NCI-H2171 treated with DMSO at 0.1 percent for 48 hours (cell line): ENCODE measurements around the gene MBNL1.
A peak's percentile ranks its signal among the peaks of the same experiment; 100 is the strongest.

Experiments
- DNase-seq: peaks from one replicate; lab custom pipeline; 2025; lab: John Stamatoyannopoulos, UW

The MBNL1 gene

GRCh38 chr3:152253514-152253913 is 15.2 kb upstream of the MBNL1 start:
- no peak for DNase-seq

- no peak for DNase-seq
These were observed 14.7 kb upstream of the MBNL1 start for GRCh38 chr3:152254041-152254440.

- DNase-seq, result no peak
These were observed 13.4 kb upstream of the MBNL1 start for GRCh38 chr3:152255290-152255689.

- no peak for DNase-seq
These were observed 11.7 kb upstream of the MBNL1 start for GRCh38 chr3:152256851-152257562.

GRCh38 chr3:152257563-152258035 is 11.1 kb upstream of the MBNL1 start:
- DNase-seq, result no peak

- no peak for DNase-seq
These were observed 10.0 kb upstream of the MBNL1 start for GRCh38 chr3:152258448-152259393.

- no peak for DNase-seq
These were observed 9.3 kb upstream of the MBNL1 start for GRCh38 chr3:152259468-152259867.

- DNase-seq, result no peak
These were observed 8.7 kb upstream of the MBNL1 start for GRCh38 chr3:152260026-152260425.

GRCh38 chr3:152260529-152260928 is 8.2 kb upstream of the MBNL1 start:
- no peak for DNase-seq

GRCh38 chr3:152261329-152261728 is 7.4 kb upstream of the MBNL1 start:
- no peak for DNase-seq

GRCh38 chr3:152263711-152264110 is 5.0 kb upstream of the MBNL1 start:
- DNase-seq, result no peak

- DNase-seq, result no peak
These were observed 4.4 kb upstream of the MBNL1 start for GRCh38 chr3:152264378-152264777.

- DNase-seq, result no peak
These were observed 2.3 kb upstream of the MBNL1 start for GRCh38 chr3:152266221-152266995.

- DNase-seq, result no peak
These were observed 736 bp upstream of the MBNL1 start for GRCh38 chr3:152267831-152268554.

GRCh38 chr3:152269056-152269830 is 514 bp downstream of the MBNL1 start:
- peak; percentile 85 for DNase-seq

GRCh38 chr3:152269831-152270734 is 1.4 kb downstream of the MBNL1 start:
- DNase-seq, result peak; percentile 85

GRCh38 chr3:152270937-152271336 is 2.2 kb downstream of the MBNL1 start:
- DNase-seq, result no peak

- DNase-seq, result no peak
These were observed 2.9 kb downstream of the MBNL1 start for GRCh38 chr3:152271501-152272236.

- no peak for DNase-seq
These were observed 4.1 kb downstream of the MBNL1 start for GRCh38 chr3:152272771-152273242.
